Measurements from ENCODE around the gene CCDC24. TPM values are rescaled to one million over a fixed set of nuclear protein-coding genes. Genes with fewer than 3 reads are reported as not detected.

The CCDC24 gene
- total and polyA plus RNA-seq, 9 of the 15 experiments (the other 6 are each of a cell fraction or from before 2014, with no cell fraction given) = 0.31 to 4.5 (median 1.5) TPM

- TF ChIP-seq THAP12 (CRISPR knock-in tag; IDR thresholded peaks at IDR 0.05) (no peak), SMARCE1 (IDR thresholded peaks at IDR 0.05) (peak; percentile 74), CREM (IDR thresholded peaks at IDR 0.05; ENCODE audit: low read depth) (0 out of 2 replicates have a peak, but pooled peaks have one; percentile 8), ZNF121 (CRISPR knock-in tag; conservative IDR thresholded peaks at IDR 0.05) (no peak; the same call in 1 of the 2 replicates), EWSR1 (IDR thresholded peaks at IDR 0.05; ENCODE audit: borderline replicate concordance, low read depth, partially characterized antibody) (no peak), HES1 (IDR thresholded peaks at IDR 0.05; ENCODE audit: low read depth) (no peak), C11orf30 (IDR thresholded peaks at IDR 0.05; ENCODE audit: low read depth) (peak; percentile 73), ZNF280B (CRISPR knock-in tag; IDR thresholded peaks at IDR 0.05) (no peak), NR2C2 (CRISPR knock-in tag; IDR thresholded peaks at IDR 0.05) (no peak), NR2C2 (tag; IDR thresholded peaks at IDR 0.05) (no peak), RCOR1 (IDR thresholded peaks at IDR 0.05; ENCODE audit: borderline replicate concordance in 1 of 2, low read depth in 2 of 2, low read length in 2 of 2) (peak in 1 of 2 experiments; percentile 74; a peak in 2 of 4 replicates), FOXP1 (CRISPR knock-in tag; IDR thresholded peaks at IDR 0.05) (no peak), DLX4 (CRISPR knock-in tag; IDR thresholded peaks at IDR 0.05) (no peak), MECOM (CRISPR knock-in tag; IDR thresholded peaks at IDR 0.05) (no peak), ZNF764 (CRISPR knock-in tag; IDR thresholded peaks at IDR 0.05; ENCODE audit: low read depth) (no peak), OTX1 (CRISPR knock-in tag; IDR thresholded peaks at IDR 0.05) (no peak)
These were observed 47.7 kb downstream of the CCDC24 start (continued) for GRCh38 chr1:44038876-44039657.
